RWPE1 (cell line): ENCODE measurements around the gene NOTCH3.

Source experiments
- CTCF ChIA-PET: fragments of 350-600 bp; sonication (Branson Sonifier 250); formaldehyde crosslinking; extraction: SDS; loops from one replicate; lab custom pipeline; 2021; lab: Yijun Ruan, JAX
- POLR2A ChIA-PET: fragments of 400-600 bp; formaldehyde crosslinking; extraction: SDS; loops from one replicate; lab custom pipeline; 2020; ENCODE audit warnings: antibody characterized with exemption; ENCODE audit not compliant: low non-redundant PET; lab: Yijun Ruan, JAX
- DNase-seq: peaks from one replicate; pipeline ENCODE4 v3.0.0; 2012; ENCODE audit warnings: low spot score
- H3K27ac ChIP-seq: fragments of 450-650 bp; 2 replicates; pipeline ENCODE4 v1.5.1; 2017
- TF ChIP-seq, protein P1 (sequence below): fragments of 450-650 bp; conservative IDR thresholded peaks from 2 replicates; pipeline ENCODE4 v1.5.1; 2017; ENCODE audit warnings: low read depth, mild to moderate bottlenecking

Gene NOTCH3

DNA sequence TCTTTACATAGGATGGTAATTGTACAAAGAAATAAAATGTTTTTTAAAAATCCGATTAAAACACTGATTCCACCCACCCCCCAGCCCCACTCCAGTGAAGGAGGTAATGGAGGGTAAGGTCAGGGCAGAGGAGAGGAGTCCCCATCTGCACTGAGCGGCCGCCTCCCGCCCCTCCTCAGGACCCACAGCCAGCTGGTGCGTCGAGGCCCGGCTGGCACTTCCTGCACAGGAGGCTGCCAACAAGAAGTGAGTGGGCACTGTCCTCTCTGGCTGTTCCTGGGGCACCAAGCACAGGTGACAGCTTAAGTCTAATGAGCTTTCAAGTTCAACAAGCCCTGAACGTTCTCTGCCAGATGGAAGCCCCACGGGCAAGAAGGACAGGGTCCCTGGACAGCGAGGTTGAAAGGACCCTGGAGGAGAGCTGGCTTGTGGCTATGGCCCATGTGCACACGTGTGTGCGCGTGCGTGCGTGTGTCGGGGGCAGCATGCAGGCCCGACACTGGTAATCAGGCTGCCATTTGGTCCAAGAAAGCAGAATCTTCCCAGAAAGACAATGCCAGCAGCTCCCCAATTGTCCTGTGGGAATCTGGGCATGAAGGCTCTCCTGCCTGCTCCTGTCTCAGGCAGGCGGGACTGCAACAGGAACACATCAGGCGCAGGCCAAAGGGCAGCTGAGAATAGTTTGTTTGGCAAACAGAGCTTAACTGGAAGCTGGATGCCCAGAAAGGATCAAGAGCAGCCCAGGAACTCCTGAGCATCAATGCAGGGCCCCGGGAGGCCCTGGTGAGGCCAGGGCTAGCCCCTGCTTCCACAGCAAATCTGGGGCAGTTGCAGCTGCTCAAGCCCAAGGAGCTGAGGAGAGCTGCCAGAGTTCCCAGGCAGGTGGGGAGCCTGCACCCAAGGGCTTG lies 46.6 kb upstream of the NOTCH3 start:
- DNase-seq, result no peak
- ChIA-PET POLR2A (no interaction called here), CTCF (no interaction called here)
- peak overlapping the region; percentile 97 for H3K27ac ChIP-seq
- TF ChIP-seq, protein P1, sequence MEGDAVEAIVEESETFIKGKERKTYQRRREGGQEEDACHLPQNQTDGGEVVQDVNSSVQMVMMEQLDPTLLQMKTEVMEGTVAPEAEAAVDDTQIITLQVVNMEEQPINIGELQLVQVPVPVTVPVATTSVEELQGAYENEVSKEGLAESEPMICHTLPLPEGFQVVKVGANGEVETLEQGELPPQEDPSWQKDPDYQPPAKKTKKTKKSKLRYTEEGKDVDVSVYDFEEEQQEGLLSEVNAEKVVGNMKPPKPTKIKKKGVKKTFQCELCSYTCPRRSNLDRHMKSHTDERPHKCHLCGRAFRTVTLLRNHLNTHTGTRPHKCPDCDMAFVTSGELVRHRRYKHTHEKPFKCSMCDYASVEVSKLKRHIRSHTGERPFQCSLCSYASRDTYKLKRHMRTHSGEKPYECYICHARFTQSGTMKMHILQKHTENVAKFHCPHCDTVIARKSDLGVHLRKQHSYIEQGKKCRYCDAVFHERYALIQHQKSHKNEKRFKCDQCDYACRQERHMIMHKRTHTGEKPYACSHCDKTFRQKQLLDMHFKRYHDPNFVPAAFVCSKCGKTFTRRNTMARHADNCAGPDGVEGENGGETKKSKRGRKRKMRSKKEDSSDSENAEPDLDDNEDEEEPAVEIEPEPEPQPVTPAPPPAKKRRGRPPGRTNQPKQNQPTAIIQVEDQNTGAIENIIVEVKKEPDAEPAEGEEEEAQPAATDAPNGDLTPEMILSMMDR, result no peak

DNA sequence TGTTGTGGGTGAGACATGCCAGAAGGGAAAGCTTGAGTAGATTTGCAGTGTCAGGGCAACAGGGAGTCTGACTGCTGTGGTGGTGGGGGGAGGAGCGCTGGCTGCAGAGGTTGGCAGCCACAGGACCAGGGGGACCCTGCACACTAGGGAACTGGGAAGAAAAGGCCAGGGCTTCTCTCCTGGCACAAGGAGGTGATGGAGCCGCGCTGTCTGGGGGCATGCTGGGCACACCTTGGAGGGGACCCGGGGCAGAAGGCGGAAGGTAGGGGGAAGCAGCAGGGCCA lies 45.3 kb upstream of the NOTCH3 start:
- ChIA-PET POLR2A (no interaction called here), CTCF (no interaction called here)
- DNase-seq, result no peak
- H3K27ac ChIP-seq, result peak overlapping the region; percentile 97
- TF ChIP-seq, protein P1, result no peak

DNA sequence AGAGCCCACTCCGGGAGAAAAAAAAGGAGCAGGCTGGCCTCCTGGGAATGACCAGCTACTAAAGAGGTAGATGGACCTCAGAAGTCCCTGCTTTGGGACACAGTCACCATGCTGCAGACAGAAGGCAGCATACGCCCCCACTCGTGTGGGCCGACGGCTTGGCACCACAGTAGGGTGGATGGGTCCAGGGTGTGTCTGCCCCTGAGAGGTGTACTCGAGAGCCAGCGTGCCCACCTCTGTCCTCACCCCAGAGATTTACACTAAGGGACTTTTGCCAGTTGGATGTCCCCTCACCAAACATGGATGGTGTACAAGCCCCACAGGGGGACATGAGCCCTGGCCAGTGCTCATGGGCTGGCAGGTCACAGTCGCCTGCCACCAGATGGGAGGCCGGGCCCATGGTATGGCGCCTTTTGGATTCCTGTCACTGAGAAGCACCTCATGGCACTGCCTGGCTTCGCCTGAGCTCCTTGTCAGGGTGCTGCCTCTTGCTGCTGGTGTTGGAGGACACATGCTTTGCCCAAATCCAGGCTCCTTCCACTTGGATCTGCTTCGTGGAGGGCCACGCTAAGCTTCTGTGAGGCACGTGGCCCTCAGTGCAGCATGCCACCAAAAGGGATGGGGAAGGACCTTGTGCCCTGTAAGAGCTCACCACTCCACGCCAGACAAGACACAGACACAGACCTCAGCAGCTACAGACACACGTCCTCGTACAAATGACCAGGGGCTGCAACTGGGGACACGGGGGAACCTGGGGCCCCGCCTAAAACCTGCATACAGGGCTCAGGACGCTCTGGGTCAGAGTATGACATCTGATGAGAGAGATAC lies 44.8 kb upstream of the NOTCH3 start:
- DNase-seq, result no peak
- H3K27ac ChIP-seq, result peak overlapping the region; percentile 97
- CTCF ChIA-PET, result no interaction called here
- POLR2A ChIA-PET, result no interaction called here
- TF ChIP-seq, protein P1, result no peak

DNA sequence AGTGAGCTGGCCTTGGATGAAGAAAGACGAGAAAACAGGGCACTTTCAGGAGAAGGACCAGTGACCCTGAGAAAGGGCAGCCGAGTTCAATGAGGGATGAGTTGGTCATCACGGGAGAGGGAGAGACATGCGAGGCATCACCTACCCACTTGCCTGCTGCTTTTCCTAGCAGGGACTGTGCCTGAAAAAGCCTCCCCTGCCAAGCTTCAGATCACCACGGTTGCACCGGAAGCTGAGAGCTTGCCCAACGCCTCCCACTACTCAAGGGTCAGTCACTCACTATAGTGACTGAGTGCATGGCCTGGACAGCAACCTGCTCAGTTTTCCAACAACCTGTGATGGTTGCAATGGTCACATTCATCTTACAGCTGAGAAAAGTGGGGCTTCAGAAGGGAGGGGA lies 44.0 kb upstream of the NOTCH3 start:
- ChIA-PET POLR2A (no interaction called here), CTCF (no interaction called here)
- no peak for DNase-seq
- TF ChIP-seq, protein P1, result no peak
- peak overlapping the region; percentile 97 for H3K27ac ChIP-seq

DNA sequence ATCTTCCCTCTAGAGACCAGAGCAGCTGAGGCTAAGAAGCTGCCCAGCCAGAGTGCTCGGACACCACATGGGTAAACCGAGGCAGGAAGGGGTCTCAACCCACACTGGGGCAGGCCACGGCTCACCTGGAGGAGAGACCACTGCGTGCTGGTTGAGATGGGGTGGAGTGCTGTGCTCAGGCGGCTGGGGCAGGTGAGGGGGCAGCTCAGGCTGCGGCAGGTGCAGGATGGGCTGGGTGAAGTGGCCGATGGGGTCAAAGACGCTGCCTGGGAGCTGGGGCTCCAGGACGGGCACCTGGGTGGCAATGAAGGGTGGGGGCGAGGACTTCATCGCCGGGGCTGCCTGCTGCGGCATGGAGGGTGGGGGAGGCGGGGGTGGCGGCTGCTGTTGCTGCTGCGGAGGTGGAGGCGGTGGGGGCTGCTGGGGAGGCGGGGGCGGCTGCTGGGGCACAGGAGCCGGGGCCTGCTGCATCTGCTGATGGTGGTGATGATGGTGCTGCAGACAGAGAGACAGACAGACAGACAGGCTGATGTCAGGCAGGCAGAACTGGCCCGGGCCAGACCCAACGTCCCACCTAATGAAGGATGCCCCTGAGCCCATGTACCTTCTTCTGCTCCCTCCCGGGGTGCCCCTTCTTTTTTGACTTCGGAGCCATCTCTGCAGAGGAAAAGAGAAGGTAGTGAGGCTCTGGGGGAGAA lies 43.5 kb upstream of the NOTCH3 start:
- ChIA-PET POLR2A (no interaction called here), CTCF (interaction anchor here (0.7 to 1.0 kb wide), 2 partner anchors 16 to 48 kb away, joined by 3 to 4 read pairs; no protein-coding TSS in a partner anchor)
- peak overlapping the region; percentile 97 for H3K27ac ChIP-seq
- no peak for DNase-seq
- TF ChIP-seq, protein P1, result no peak
